GM23248 (cell line): ENCODE results near the gene C1QTNF6.

Source experiments
- EZH2 ChIP-seq: fragments of 200-600 bp; sonication (generic); IDR thresholded peaks from 2 replicates; pipeline ENCODE4 v1.6.1; 2018; ENCODE audit warnings: antibody characterized with exemption, mild to moderate bottlenecking; ENCODE audit not compliant: insufficient read depth, poor library complexity, severe bottlenecking
- EZH2phosphoT487 ChIP-seq: fragments of 200-600 bp; sonication (generic); IDR thresholded peaks from 2 replicates; pipeline ENCODE4 v1.6.1; 2018; ENCODE audit warnings: antibody characterized with exemption, moderate library complexity, mild to moderate bottlenecking, low read depth; ENCODE audit not compliant: insufficient read depth

DNA sequence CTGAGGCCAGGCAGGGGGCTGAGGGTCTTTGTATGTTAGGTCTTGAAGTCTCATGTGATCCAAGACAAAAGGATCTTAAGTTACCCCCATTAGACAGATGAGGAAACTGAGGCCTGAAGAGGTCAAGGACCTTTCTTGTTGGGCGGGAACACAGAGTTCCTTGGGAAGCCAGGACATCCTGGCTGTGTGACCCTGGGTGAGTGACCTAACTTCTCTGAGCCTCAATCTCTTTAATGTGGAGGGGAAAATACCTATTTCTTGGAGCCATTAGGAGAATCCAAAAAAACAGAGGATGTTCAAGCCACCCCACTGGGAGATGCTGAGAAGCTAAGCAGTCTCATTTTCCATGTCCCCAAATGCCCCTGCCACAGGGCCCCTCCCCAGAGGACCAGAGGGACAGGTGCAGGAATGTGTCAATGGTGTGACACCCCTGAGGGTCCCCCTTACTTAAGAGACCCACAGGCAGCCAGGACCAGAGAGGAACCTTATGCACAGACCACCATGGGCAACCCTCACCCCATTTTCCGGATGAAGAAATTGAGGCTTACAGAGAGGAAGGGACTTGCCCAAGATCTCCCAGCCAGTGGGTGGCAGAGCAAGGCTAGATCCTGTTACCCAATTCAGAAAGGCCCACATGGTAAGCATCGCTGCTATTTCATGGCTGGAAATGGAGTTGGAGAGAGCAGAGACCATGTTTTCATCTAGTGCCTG is 48.0 kb upstream of the C1QTNF6 start:
- TF ChIP-seq EZH2phosphoT487 (no peak), EZH2 (no peak)
